Liver (tissue), 3 donors: Measurements from ENCODE around the gene ASPDH.

Experiments used
- SP1 ChIP-seq: IDR thresholded peaks from 2 replicates; pipeline ENCODE4 v1.6.1; 2018; ENCODE audit warnings: antibody characterized with exemption, mild to moderate bottlenecking
- TAF1 ChIP-seq: conservative IDR thresholded peaks from 2 replicates; pipeline ENCODE4 v1.6.1; 2016; ENCODE audit warnings: antibody characterized with exemption, mild to moderate bottlenecking
- TF ChIP-seq, protein P1 (sequence below): IDR thresholded peaks from 2 replicates; pipeline ENCODE4 v1.6.1; 2016; ENCODE audit warnings: antibody characterized with exemption
- TF ChIP-seq, protein P2 (sequence below): IDR thresholded peaks from 2 replicates; pipeline ENCODE4 v1.6.1; 2016; ENCODE audit warnings: antibody characterized with exemption
- TF ChIP-seq, protein P3 (sequence below): fragments of 150-350 bp; IDR thresholded peaks from 2 replicates; pipeline ENCODE4 v1.5.1; 2017; ENCODE audit warnings: improper control_type of control experiment, low read depth, low read length; ENCODE audit not compliant: missing input control
- TF ChIP-seq, protein P4 (sequence below): IDR thresholded peaks from 2 replicates; pipeline ENCODE4 v1.6.1; 2016; ENCODE audit warnings: antibody characterized with exemption
- donor health status: healthy.
- donor health status: healthy.

DNA sequence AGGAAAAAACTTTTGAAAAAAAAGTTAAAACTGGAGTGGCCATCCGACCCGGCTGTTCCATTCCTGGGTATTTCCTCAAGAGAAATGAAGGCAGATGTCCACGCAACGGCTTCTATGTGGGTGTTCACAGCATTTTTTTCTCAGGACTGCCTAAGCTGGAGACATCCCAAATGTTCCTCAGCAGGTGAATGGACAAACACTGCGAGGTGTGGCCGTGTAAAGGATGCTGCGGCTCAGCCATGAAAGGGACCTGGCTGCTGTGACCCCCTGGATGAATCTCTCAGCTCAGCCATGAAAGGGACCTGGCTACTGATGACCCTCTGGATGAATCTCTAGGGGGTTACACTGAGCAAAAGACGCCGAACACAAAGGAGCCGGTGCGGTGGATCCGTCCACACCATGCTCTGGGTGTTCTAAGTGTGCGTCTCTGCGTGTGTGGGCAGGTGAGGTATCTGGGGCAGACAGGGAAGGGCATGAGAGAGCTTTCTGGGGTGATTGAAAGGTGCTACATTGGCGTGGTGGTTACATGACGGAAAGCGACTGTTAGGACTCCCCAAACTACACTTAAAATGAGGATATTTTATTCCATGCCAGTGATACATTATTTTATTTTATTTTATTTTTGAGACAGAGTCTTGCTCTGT, 7.2 kb upstream of the ASPDH start:
- no peak for TF ChIP-seq SP1
- TF ChIP-seq, protein P1, sequence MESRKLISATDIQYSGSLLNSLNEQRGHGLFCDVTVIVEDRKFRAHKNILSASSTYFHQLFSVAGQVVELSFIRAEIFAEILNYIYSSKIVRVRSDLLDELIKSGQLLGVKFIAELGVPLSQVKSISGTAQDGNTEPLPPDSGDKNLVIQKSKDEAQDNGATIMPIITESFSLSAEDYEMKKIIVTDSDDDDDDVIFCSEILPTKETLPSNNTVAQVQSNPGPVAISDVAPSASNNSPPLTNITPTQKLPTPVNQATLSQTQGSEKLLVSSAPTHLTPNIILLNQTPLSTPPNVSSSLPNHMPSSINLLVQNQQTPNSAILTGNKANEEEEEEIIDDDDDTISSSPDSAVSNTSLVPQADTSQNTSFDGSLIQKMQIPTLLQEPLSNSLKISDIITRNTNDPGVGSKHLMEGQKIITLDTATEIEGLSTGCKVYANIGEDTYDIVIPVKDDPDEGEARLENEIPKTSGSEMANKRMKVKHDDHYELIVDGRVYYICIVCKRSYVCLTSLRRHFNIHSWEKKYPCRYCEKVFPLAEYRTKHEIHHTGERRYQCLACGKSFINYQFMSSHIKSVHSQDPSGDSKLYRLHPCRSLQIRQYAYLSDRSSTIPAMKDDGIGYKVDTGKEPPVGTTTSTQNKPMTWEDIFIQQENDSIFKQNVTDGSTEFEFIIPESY: no peak
- TF ChIP-seq, protein P2, sequence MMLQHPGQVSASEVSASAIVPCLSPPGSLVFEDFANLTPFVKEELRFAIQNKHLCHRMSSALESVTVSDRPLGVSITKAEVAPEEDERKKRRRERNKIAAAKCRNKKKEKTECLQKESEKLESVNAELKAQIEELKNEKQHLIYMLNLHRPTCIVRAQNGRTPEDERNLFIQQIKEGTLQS: no peak
- TF ChIP-seq, protein P3, sequence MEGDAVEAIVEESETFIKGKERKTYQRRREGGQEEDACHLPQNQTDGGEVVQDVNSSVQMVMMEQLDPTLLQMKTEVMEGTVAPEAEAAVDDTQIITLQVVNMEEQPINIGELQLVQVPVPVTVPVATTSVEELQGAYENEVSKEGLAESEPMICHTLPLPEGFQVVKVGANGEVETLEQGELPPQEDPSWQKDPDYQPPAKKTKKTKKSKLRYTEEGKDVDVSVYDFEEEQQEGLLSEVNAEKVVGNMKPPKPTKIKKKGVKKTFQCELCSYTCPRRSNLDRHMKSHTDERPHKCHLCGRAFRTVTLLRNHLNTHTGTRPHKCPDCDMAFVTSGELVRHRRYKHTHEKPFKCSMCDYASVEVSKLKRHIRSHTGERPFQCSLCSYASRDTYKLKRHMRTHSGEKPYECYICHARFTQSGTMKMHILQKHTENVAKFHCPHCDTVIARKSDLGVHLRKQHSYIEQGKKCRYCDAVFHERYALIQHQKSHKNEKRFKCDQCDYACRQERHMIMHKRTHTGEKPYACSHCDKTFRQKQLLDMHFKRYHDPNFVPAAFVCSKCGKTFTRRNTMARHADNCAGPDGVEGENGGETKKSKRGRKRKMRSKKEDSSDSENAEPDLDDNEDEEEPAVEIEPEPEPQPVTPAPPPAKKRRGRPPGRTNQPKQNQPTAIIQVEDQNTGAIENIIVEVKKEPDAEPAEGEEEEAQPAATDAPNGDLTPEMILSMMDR: no peak
- no peak for TF ChIP-seq TAF1
- TF ChIP-seq, protein P4, sequence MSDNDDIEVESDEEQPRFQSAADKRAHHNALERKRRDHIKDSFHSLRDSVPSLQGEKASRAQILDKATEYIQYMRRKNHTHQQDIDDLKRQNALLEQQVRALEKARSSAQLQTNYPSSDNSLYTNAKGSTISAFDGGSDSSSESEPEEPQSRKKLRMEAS: no peak
